ENCODE measurements around the gene RNF144A. TPM values are rescaled to one million over a fixed set of nuclear protein-coding genes. Genes with fewer than 3 reads are reported as not detected.

The RNF144A gene
- total and polyA plus RNA-seq, 2 of the 13 experiments (the other 11 are each of a cell fraction or from before 2014, with no cell fraction given), result 13.9 to 16.5 TPM

DNA sequence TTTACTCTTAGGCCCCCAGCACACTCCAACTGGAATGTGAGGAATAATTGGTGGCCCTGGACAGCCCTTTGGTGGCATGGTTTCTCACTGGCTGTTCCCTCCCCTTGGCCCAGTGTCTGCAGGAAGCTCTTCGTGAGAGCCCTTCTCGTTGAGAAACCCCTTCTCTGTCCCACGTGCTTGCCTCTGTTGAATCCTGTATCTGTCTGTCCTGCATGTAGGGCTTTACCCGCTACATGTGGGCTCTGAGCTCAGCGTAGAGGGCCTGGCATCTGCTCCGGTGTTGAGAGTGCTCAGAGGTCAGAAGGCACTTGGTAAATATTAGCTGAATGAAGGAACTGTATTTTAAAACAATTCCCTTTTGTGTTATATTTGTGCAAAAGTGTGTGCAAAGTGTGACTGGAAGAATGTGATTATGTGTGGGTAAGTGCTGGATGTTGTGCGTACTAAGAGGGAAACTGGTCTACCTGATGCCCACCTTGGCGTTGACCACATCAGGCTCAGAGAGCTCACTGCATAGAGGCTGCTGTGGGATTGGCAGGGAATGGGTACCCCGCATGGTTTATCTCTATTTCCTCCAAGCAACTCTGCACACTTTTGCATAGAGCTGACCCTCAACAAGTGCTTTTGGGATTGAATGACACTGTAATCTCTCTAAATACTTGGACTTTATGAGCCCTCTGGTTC is 40.0 kb downstream of the RNF144A start (continued):
- TF ChIP-seq, protein P1, sequence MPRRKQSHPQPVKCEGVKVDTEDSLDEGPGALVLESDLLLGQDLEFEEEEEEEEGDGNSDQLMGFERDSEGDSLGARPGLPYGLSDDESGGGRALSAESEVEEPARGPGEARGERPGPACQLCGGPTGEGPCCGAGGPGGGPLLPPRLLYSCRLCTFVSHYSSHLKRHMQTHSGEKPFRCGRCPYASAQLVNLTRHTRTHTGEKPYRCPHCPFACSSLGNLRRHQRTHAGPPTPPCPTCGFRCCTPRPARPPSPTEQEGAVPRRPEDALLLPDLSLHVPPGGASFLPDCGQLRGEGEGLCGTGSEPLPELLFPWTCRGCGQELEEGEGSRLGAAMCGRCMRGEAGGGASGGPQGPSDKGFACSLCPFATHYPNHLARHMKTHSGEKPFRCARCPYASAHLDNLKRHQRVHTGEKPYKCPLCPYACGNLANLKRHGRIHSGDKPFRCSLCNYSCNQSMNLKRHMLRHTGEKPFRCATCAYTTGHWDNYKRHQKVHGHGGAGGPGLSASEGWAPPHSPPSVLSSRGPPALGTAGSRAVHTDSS (CRISPR knock-in tag; conservative IDR thresholded peaks at IDR 0.05), result no peak
- TF ChIP-seq AKNA (CRISPR knock-in tag; IDR thresholded peaks at IDR 0.05; ENCODE audit: borderline replicate concordance) (no peak), ARID2 (CRISPR knock-in tag; IDR thresholded peaks at IDR 0.05; ENCODE audit: borderline replicate concordance) (0 out of 2 replicates have a peak, but pooled peaks have one; percentile 38), GATA4 (IDR thresholded peaks at IDR 0.05; ENCODE audit: borderline replicate concordance, low read depth) (no peak), HOXA9 (CRISPR knock-in tag; IDR thresholded peaks at IDR 0.05; ENCODE audit: borderline replicate concordance) (no peak), ZNF20 (CRISPR knock-in tag; IDR thresholded peaks at IDR 0.05) (no peak), ZNF230 (CRISPR knock-in tag; IDR thresholded peaks at IDR 0.05) (no peak), SCMH1 (CRISPR knock-in tag; IDR thresholded peaks at IDR 0.05; ENCODE audit: borderline replicate concordance) (no peak), KMT2B (CRISPR knock-in tag; IDR thresholded peaks at IDR 0.05) (no peak), NR2C2 (CRISPR knock-in tag; IDR thresholded peaks at IDR 0.05; ENCODE audit: borderline replicate concordance) (no peak), DMTF1 (CRISPR knock-in tag; IDR thresholded peaks at IDR 0.05) (no peak)

Measured in HepG2 (cell line).